Stimulated activated CD4-positive, alpha-beta T cell treated with anti-CD3 and anti-CD28 coated beads, TNF-alpha, amount 100 ng/mL, for 4 hours (primary cell): ENCODE measurements around the gene BOD1.
"Not testable (repeated sequence)": the region's sequence is repeated elsewhere in the genome, so short reads cannot be mapped to it uniquely, and the experiment has no call there.

Experiments
- DNase-seq, 3 experiments: peaks; one replicate each; pipeline ENCODE4 v3.0.0-alpha.2; 2020; ENCODE audit warnings: low read depth in 3 of 3

BOD1 gene

DNA sequence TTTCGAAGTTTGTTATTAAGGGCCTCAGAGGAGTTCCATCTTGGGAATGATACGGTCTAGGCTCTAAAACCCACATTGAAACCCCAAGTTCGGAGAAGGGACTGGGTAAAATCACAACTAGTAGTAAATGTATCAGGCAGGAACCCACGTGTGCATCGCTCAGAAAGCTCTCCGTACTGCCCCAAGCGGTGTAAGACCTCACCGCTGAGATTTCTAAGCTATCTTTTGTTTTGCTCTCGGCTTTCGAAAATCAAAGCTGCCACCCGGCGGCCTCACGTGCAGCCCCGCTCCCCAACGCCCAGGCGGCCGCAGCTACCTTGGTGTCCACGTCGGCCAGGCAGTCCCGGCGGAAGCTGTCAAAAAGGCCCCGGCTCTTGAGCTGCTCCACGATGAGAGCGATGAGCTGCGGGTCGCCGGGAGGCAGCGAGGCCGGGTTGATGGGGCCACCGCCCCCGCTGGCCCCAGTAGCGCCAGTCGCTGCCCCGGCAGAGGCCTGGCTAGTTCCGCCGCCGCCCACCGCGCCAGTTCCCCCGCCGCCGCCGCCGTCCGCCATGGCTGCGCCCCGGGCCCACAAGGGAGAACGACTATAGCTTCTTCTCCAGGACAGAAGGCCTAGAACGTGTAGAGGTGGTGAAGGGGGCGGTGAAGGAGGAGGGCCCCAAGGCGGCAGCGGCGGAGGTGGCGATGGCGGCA is 420 bp downstream of the BOD1 start:
- peak; percentile 41 to 48 (median 44) for DNase-seq

- no peak for DNase-seq
These were observed 1.9 kb downstream of the BOD1 start for GRCh38 chr5:173614591-173614990.

DNA sequence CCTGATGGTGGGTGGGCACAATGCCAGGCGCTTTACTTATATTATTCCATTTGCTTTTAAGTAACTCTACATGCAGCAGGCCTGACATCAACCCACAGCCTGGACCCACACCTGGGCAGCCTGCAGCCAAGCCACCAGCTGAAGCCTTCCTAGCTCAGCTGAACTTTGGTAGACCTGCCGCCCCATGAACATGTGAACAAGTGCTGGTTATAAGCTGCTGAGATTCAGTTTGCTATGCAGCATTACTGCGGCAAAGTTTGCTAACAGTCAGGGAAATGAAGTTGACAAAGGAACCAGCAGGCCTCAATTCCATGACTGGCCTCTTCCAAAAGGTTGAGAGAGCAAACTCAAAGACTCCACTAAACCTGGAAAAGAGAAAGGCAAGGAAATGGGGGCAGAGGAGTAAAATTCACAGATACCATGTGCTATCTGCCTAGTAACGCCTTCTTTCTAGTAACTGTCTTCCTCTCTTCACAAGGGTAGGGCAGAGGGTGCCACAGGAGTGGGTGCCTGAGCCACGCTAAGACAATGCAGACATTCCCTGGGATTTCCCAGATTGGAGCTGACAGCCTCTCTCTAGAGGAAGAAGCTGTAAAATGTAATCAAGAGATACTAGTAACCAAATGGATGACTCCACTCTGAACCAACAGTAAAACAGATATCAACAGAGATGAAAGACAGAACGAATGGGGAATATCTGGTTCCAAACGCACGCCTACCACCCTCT is 2.9 kb downstream of the BOD1 start:
- no peak for DNase-seq

- no peak for DNase-seq
These were observed 3.5 kb downstream of the BOD1 start for GRCh38 chr5:173612948-173613347.

- no peak for DNase-seq
These were observed 4.7 kb downstream of the BOD1 start for GRCh38 chr5:173611706-173612105.

DNA sequence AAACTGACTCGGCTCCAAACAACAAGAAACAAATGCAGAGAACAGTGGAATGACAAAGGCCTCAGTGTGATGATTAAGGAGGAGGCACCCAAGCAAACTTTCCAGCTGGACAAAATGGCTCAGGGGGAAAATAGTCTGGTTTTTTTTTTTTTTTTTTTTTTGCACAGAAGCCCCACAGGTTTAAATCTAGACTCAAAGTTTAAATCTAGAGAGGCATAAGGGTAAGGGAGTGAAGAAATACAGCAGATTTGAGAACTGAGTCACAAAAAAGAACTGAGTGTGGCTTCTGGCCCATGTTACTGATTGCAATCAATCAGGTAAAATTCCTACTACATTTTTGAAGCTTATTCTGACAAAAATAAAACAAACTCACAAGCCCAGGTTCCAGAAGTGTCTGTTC is 12.3 kb downstream of the BOD1 start:
- no peak for DNase-seq

DNA sequence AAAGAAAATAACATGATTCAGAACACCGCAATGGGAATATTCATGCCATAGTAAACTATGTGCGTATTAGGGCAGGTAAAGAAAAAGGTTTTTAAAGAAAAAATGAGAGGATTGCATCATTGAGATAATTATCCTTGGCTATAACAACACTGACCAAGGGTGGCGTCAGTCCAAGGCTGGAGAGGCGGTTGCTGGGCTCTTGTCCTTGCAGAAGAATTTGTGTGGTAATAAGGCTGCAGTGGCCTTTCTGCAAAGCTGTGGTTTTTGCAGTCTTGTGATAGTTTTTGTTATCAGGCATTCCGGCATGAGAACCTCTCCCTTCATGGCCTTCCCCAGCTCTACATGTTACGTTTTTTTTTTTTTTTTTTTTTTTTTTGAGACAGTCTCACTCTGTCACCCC is 14.0 kb downstream of the BOD1 start:
- no peak for DNase-seq

- DNase-seq, result no peak
These were observed 17.8 kb downstream of the BOD1 start for GRCh38 chr5:173598686-173599085.

DNA sequence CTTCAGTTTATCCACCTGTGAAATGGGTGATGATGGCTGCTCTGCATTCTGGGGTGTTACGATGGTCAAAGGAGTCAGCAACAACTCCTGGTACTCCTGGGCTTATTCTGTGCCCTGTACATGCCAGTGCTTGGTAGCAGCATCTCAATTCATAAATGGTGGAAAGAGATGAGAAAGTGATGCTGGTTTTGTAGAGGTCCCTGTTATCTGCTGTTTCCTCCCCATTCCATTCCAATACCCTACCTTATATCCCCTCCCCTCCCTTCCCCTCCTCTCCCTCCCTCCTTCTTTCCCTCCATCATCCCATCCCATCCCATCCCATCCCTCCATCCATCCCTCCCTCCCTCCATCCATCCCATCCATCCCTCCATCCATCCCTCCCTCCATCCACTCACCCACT is 19.1 kb downstream of the BOD1 start:
- no peak for DNase-seq

DNA sequence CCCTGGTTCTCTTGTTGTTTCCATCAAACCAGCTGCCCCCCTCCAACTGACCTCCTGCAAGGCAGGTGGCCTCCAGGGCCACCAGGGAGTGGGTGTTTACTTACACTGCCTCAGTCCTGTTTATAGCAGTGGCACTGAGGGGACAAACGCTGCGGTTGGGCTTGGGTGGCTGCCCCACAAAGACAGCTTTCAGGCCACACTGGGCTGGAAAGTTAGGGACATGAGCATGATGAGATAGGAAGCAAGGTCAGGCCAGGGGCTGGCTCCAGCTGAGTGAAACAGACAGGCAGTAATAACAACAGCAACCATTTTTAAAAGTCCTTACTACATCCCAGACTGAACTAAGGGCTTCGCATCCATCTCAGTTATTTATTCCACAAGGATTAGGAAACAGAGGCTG is 20.6 kb downstream of the BOD1 start:
- no peak for DNase-seq

GRCh38 chr5:173594061-173594460 is 22.4 kb downstream of the BOD1 start:
- DNase-seq, result no peak

DNA sequence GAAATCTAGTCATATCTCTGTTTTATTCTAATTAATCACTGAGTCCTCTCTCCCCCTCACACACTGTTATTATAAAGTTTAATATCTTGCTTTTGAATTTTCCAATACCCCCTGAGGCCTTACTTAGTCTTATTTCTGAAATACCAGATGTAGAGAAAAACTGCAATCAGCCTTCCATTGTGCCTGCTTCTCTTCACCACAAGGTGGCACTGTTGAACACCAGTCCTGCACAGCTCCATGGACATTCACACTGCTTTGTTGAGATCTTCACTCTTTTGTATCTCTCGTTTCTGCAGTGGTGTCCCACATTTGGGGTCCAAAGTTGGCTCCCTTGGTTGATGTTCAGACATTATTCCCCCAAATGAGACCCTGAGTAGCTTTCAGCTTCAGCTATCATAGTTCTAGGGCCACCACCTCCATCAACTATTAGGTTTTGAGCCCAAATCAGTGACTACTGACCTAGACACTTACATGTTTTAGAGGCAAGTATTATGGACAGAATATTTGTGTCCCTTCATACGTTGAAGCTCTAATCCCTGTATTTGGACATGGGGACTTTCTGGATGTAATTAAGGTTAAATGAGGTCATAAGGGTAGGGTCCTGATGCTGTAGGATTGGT is 24.3 kb downstream of the BOD1 start:
- DNase-seq, result no peak

- no peak for DNase-seq
These were observed 25.4 kb downstream of the BOD1 start for GRCh38 chr5:173591056-173591514.

DNA sequence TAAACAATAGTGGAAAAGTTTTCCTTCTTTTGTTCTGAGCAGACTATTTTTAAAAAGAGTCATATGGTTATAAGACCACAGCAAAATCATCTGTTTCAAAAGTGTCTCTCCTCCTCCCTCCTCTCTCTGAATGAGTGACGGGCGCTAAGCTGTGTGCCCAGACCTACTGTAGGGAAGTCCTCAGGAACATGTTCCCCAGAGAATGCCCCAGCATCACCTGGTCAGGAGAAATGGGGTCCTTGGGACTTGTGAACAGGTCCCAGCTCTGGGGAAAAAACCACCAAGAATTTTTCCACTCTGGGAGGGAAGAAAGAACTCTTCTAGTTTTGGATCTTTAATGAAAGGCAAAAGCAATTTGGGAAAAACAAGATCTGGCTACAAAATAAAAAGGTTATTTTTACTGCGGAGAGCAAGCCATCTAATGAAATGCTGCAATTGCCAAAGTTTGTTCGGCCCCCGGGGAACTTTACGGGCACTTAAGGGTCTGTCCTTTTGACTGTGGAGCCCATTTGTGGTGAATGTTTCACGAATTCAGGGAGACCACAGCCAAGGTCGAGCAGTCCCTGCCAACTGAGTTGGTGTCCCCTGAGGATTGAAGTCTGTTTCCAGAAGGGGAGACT is 25.9 kb downstream of the BOD1 start:
- no peak for DNase-seq

GRCh38 chr5:173586133-173586532 is 30.3 kb downstream of the BOD1 start:
- not testable (repeated sequence) for DNase-seq

DNA sequence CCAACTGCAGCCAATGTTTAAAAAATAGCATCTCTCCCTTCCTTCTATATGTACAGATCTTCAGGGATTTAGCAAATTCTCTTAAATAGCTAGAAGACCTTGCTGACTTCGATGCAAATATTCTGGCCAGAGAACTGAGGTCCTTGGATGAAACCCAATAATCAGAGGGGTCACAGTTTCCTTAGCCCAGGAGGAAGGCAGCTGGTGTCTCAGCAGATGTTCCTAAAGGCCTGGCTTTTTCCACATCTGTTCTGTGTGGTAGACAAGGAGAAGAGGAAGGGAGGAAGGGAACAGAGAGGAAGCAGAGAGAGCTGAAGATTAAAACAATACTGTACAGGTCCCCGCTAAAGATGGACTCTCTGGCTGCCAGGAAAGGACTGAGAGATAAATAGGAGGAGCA is 33.1 kb downstream of the BOD1 start:
- no peak for DNase-seq

DNA sequence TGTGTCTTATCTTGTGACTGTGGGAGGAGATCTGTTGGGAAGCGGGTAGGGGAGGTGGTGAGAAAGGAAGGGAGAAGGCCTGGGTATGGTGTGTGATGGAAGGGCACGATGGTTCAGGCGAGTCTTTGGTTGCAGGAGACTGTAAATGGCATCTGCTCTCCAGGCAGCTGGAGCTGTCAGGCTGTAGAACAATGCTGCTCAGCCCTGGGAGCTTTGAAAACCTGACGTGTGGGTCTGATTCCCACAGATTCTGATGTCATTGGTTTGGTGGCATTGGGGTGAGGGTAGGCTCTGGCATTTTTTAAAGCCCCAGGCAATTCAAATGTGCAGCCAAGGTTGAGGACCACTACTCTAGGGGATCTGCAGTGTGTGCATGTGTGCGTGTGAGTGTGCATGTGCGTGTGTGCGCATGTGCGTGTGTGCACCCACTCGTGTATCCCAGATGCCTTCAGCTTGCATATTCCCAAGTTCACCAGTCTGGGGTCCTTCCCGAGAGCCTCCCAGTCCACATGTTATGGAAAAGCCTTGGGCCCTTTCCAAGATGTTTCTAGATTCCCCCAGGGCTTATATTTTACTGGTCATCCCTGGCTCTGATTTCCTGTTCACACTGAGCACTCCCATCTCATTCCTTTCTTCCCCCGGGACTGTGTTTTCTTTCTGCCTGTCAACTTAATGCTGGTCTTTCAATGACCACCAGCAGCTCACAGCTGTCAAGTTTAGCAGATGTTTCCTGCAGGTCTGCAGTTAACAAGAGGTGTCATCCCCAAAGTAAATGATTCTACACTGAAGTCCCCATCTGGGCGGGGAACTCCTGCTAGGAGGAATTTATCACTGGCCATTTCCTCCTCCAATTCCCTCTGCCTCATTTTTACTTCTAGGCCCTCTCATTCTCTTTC is 34.0 kb downstream of the BOD1 start:
- DNase-seq, result no peak

- no peak for DNase-seq
These were observed 34.8 kb downstream of the BOD1 start for GRCh38 chr5:173581408-173582215.

GRCh38 chr5:173578947-173579615 is 37.4 kb downstream of the BOD1 start:
- DNase-seq, result no peak

DNA sequence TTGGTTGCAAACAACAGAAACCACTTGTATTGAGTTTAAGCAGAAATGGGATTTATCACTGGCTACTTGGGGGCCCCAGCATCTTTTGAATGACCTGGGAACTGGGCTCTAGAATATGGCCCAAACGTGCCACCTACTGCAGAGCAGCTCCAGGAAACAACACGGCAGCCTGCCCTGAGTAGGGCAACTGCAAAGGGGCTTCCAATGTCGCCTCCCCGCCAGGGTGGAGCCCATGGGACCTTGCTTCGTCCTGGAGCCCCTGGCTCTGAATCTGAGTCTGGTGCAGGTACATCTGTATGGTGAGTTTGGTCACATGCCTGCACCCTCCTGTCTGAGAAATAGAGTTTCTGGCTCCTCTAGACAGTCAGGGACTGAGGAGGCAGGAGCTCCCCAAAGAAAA is 38.6 kb downstream of the BOD1 start:
- DNase-seq, result no peak
